K562 treated with DMSO at 1 percent for 12 hours (cell line): ENCODE data around the gene SI. TPM values are rescaled to one million over a fixed set of nuclear protein-coding genes. Genes with fewer than 3 reads are reported as not detected.

Experiments used
- total RNA-seq: library from RNA; unstranded; fragments of 300-600 nt; gene quantifications from 2 replicates; pipeline ENCODE4 v1.2.3, GENCODE V29; 2022; ENCODE audit not compliant: insufficient read depth

Gene SI
- total RNA-seq = not detected in 2 replicates

DNA sequence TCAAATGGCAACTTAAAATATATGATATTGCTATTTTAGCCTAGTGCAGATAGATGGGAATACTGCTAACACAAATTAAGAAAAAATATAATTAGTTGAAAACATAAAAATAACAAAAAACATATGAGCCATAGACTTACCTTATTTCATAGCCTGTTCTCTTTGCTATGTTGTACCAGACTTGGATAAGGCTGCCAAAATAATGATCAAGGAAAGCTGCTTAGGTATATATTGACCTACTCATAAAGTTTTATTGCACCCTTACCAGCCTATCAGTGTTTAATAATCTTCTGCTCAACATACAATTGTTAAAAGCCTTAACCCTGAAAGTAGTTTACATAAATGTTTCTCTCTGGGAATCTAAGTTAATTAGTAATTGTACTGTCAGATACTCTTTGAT, at the start of gene SI:
Gene SI, minus strand, starts transcription at position 204 of the 400 bp plus-strand sequence. CDS start 2,484 bp downstream, outside the sequence.

Other genes with a start within 250 kb of the SI start
- gene SLITRK3, start 117.9 kb upstream of the SI start, total RNA-seq = not detected in 2 replicates